Measurements from ENCODE around the gene RHOU. TPM values are rescaled to one million over a fixed set of nuclear protein-coding genes. Genes with fewer than 3 reads are reported as not detected.

The RHOU gene
- total and polyA plus RNA-seq, 2 experiments from 2014 or later = 0.95 to 4.4 TPM

- TF ChIP-seq ZNF462 (CRISPR knock-in tag; IDR thresholded peaks at IDR 0.05) (no peak), STAT1 (IDR thresholded peaks at IDR 0.05; ENCODE audit: unreplicated experiment) (no peak), ZNF114 (CRISPR knock-in tag; IDR thresholded peaks at IDR 0.05) (no peak), JUNB (IDR thresholded peaks at IDR 0.05; ENCODE audit: unreplicated experiment) (no peak), CREB1 (CRISPR knock-in tag; IDR thresholded peaks at IDR 0.05; ENCODE audit: low read depth) (no peak)
Observed at GRCh38 chr1:228784181-228784580, 48.9 kb downstream of the RHOU start (continued).

- Mint-ChIP-seq H3K27me3 (ENCODE audit: insufficient read depth, low read depth, poor library complexity) (peaks cover 9% of the 10 kb centered on the region), H3K4me3 (no peak overlapping the region)
Observed at GRCh38 chr1:228785366-228786330, 50.4 kb downstream of the RHOU start.

More at GRCh38 chr1:228785366-228786330, 50.4 kb downstream of the RHOU start:
- no peaks in the 10 kb centered on the region for H4K20me1 ChIP-seq (replicated peaks; ENCODE audit: insufficient read depth)
- TF ChIP-seq CTCF (conservative IDR thresholded peaks at IDR 0.05; ENCODE audit: low read depth in 2 of 2) = no peak
- peak overlapping the region; percentile 38; the same call in 1 of the 2 replicates for H2AFZ ChIP-seq
- no peaks in the 10 kb centered on the region for H3K27me3 ChIP-seq (ENCODE audit: insufficient read depth)
- Mint-ChIP-seq H3K27ac (no peak overlapping the region), H3K36me3 (ENCODE audit: low read depth) (no peaks in the 10 kb centered on the region), H3K4me1 (no peaks in the 10 kb centered on the region; the same call in 2 of the 3 replicates), H3K9me3 (no peaks in the 10 kb centered on the region)
- H3K4me2 ChIP-seq = no peak overlapping the region
- no peak overlapping the region for H3K4me3 ChIP-seq
- H3K36me3 ChIP-seq (ENCODE audit: insufficient read depth) = no peaks in the 10 kb centered on the region
- no peaks in the 10 kb centered on the region for H3K79me2 ChIP-seq (replicated peaks; ENCODE audit: insufficient read depth)
- H3K9me2 ChIP-seq (ENCODE audit: insufficient read depth) = 0 out of 2 replicates have a peak, but pooled peaks cover 11% of the 10 kb centered on the region
- ATAC-seq (no peak), DNase-seq (ENCODE audit: low spot score) (no peak)
- H3K27ac ChIP-seq (ENCODE audit: low read depth) = no peak overlapping the region
- H3K4me1 ChIP-seq (ENCODE audit: insufficient read depth) = no peaks in the 10 kb centered on the region
- no peaks in the 10 kb centered on the region for H3F3A ChIP-seq (replicated peaks; ENCODE audit: low read depth)
